ENCODE measurements around the gene GDPD5. TPM values are rescaled to one million over a fixed set of nuclear protein-coding genes. Genes with fewer than 3 reads are reported as not detected.

The GDPD5 gene
- total and polyA plus RNA-seq, 2 donors (not counting 3 experiments of a cell fraction or from before 2014, with no cell fraction given): 60.2 to 79.2 TPM

DNA sequence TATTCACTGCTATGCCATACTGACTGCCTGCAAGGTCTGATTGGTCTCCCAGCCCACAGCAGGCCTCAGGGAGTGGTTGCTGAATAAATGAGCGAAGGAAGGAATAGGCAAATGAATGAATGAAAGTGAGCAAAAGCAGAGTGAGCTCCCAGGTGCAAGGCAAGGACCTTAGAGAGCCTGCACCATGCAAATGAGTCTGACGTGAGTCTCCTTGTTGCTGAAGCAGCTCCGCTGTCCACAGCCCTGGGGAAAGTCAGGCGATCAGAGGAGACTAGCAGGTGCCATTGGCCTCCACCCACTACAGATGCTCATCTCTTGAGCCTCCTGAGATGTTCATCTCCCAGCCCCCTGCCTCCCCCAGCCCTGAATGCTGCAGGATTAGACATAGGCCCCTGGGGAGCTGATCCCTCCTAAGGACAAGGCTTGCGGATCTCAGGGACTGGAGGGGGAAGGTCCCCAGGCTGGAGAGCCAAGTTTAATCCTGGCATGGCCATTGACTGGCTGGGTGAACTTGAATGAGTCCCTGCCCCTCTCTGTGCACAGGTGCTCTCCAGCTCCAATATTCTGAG lies 22.1 kb downstream of the GDPD5 start:
- Histone ChIP-seq H3K36me3 (ENCODE audit: control insufficient read depth in 2 of 2, extremely low read depth in 1 of 2, insufficient read depth in 2 of 2, low read length in 2 of 2) (peaks cover 0 to 5% of the 10 kb centered on the region in 2 experiments), H4K20me1 (replicated peaks; ENCODE audit: control insufficient read depth, extremely low read depth, insufficient read depth, low read length) (no peaks in the 10 kb centered on the region), H3K9me3 (replicated peaks; ENCODE audit: control insufficient read depth, insufficient read depth, low read length) (no peaks in the 10 kb centered on the region), H3K9me1 (replicated peaks; ENCODE audit: control insufficient read depth, extremely low read depth, insufficient read depth, low read length) (no peaks in the 10 kb centered on the region), H3K9ac (replicated peaks; ENCODE audit: extremely low read depth, insufficient read depth, low read length) (no peak overlapping the region), H3K79me2 (ENCODE audit: control insufficient read depth, insufficient read depth, low read length) (no peaks in the 10 kb centered on the region), H3K4me1 (ENCODE audit: control insufficient read depth, extremely low read depth, insufficient read depth, low read length) (peaks cover 11% of the 10 kb centered on the region), H3K27ac (ENCODE audit: insufficient read depth, low read depth, low read length) (no peak overlapping the region), H2AFZ (ENCODE audit: low read depth, low read length) (no peak overlapping the region), H3K4me2 (ENCODE audit: insufficient read depth, low read length) (no peak overlapping the region), H3K27me3 (ENCODE audit: control insufficient read depth in 2 of 2, insufficient read depth in 2 of 2, low read length in 2 of 2) (no peaks in the 10 kb centered on the region), H3K4me3 (replicated peaks in 1 of 3; ENCODE audit: insufficient read depth in 1 of 3, low read depth in 1 of 3, low read length in 3 of 3) (no peak overlapping the region)
- no TSS peak for BruUV-seq (replicated peaks)
- FAIRE-seq (no peak), DNase-seq (ENCODE audit: low read depth, low spot score) (no peak)
- intact Hi-C loops (cut with micrococcal nuclease): no loop called here
- dilution Hi-C loops (cut with MboI; ENCODE audit: extremely low pct_ligation_motif_present, low sequenced_read_pairs): no loop called here
- ChIA-PET CTCF (interaction anchor here (1.6 to 2.0 kb wide), 2 partner anchors 19 to 27 kb away, joined by 5 to 7 read pairs; no protein-coding TSS in a partner anchor), POLR2A (no interaction called here)
- TF ChIP-seq JUN (IDR thresholded peaks at IDR 0.05; ENCODE audit: borderline replicate concordance, insufficient read depth, insufficient read length, low read depth) (no peak), MYC (IDR thresholded peaks at IDR 0.05; ENCODE audit: low read depth, low read length) (no peak), POLR2A (IDR thresholded peaks at IDR 0.05; ENCODE audit: low read depth, low read length) (no peak), FOS (IDR thresholded peaks at IDR 0.05; ENCODE audit: borderline replicate concordance, insufficient read depth, low read length) (no peak), POLR2AphosphoS5 (IDR thresholded peaks at IDR 0.05; ENCODE audit: insufficient read depth, low read depth, low read length) (no peak), GATA2 (IDR thresholded peaks at IDR 0.05; ENCODE audit: insufficient read depth, insufficient read length, low read depth, low read length) (no peak)
- TF ChIP-seq, protein P1, sequence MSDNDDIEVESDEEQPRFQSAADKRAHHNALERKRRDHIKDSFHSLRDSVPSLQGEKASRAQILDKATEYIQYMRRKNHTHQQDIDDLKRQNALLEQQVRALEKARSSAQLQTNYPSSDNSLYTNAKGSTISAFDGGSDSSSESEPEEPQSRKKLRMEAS (IDR thresholded peaks at IDR 0.05; ENCODE audit: insufficient read depth, insufficient read length): no peak
- TF ChIP-seq, protein P2, sequence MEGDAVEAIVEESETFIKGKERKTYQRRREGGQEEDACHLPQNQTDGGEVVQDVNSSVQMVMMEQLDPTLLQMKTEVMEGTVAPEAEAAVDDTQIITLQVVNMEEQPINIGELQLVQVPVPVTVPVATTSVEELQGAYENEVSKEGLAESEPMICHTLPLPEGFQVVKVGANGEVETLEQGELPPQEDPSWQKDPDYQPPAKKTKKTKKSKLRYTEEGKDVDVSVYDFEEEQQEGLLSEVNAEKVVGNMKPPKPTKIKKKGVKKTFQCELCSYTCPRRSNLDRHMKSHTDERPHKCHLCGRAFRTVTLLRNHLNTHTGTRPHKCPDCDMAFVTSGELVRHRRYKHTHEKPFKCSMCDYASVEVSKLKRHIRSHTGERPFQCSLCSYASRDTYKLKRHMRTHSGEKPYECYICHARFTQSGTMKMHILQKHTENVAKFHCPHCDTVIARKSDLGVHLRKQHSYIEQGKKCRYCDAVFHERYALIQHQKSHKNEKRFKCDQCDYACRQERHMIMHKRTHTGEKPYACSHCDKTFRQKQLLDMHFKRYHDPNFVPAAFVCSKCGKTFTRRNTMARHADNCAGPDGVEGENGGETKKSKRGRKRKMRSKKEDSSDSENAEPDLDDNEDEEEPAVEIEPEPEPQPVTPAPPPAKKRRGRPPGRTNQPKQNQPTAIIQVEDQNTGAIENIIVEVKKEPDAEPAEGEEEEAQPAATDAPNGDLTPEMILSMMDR (IDR thresholded peaks at IDR 0.05; ENCODE audit: extremely low read depth in 1 of 2, insufficient read depth in 1 of 2, low read depth in 1 of 2, low read length in 2 of 2): no peak

Measured in endothelial cell of umbilical vein (primary cell).